LNCaP clone FGC (cell line): ENCODE results near the gene IDUA.
"Not testable (repeated sequence)": the region's sequence is repeated elsewhere in the genome, so short reads cannot be mapped to it uniquely, and the experiment has no call there.

ENCODE experiments used
- DNase-seq: peaks from one replicate; pipeline ENCODE4 v3.0.0-alpha.2; 2011; ENCODE audit warnings: low read depth
- H3K4me3 ChIP-seq: 2 replicates; pipeline ENCODE4 v1.5.1; 2011; ENCODE audit warnings: mild to moderate bottlenecking, low read depth, low read length, control low read depth
- CTCF ChIP-seq: IDR thresholded peaks from 2 replicates; pipeline ENCODE4 v1.5.1; 2012; ENCODE audit warnings: mild to moderate bottlenecking; ENCODE audit not compliant: control insufficient read depth, insufficient read depth; ENCODE audit errors: extremely low read depth

IDUA gene

GRCh38 chr4:1043651-1044468, 57.0 kb downstream of the IDUA start:
- no peak overlapping the region for H3K4me3 ChIP-seq
- TF ChIP-seq CTCF = no peak
- no peak for DNase-seq

- H3K4me3 ChIP-seq = no peak overlapping the region
- no peak for TF ChIP-seq CTCF
- no peak for DNase-seq
Measured at GRCh38 chr4:1044469-1045192, 57.8 kb downstream of the IDUA start.

GRCh38 chr4:1045193-1045594, 58.4 kb downstream of the IDUA start:
- TF ChIP-seq CTCF = no peak

GRCh38 chr4:1045595-1046201, 58.9 kb downstream of the IDUA start:
- no peak for DNase-seq
- no peak overlapping the region for H3K4me3 ChIP-seq
- TF ChIP-seq CTCF = no peak

More at GRCh38 chr4:1045193-1045594, 58.4 kb downstream of the IDUA start:
- H3K4me3 ChIP-seq = no peak overlapping the region
- DNase-seq = no peak

GRCh38 chr4:1046581-1047011, 59.8 kb downstream of the IDUA start:
- not testable (repeated sequence) for H3K4me3 ChIP-seq
- peak; percentile 26 for DNase-seq

- TF ChIP-seq CTCF = no peak
- no peak for DNase-seq
- no peak overlapping the region for H3K4me3 ChIP-seq
Measured at GRCh38 chr4:1047106-1047975, 60.5 kb downstream of the IDUA start.
